ENCODE measurements around the gene CMA1.

Gene CMA1

DNA sequence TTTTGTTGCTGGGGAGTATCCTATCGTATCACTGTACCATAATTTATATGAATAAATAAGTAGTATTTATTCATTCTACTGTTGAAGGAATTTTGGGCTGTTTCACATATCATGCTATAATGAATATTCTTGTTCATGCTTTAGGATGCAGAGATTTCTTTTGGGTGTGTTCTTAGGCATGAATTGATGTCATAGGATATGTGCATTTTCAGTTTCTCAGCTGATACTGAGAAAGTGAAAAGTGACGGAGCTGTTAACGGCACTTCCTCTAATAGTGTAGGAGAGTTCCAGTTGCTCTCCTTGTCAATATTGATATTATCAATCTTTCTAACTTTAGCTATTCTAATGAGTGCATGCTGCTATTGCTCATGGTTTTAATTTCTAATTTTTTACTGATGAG, 42.3 kb downstream of the CMA1 start:
- no peak for DNase-seq (ENCODE audit: low read depth)

DNA sequence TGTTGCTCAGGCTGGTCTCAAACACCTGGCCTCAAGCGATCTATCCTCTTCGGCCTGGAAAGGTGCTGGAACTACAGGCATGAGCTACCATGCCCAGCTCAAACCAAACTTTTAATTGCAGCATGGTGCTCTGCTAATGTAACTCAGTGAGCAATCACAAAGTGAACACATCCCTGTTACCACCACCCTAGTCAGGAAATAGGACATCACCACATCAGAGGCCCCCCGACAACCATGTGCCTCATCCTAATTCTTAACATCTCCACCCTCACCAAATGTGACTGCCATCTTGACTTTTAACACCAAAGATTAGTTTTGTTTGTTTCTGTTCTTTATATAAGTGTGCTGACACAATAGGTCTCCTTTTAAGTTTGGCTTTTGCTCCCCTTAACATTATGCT, 42.7 kb downstream of the CMA1 start:
- DNase-seq (ENCODE audit: low read depth) = no peak

DNA sequence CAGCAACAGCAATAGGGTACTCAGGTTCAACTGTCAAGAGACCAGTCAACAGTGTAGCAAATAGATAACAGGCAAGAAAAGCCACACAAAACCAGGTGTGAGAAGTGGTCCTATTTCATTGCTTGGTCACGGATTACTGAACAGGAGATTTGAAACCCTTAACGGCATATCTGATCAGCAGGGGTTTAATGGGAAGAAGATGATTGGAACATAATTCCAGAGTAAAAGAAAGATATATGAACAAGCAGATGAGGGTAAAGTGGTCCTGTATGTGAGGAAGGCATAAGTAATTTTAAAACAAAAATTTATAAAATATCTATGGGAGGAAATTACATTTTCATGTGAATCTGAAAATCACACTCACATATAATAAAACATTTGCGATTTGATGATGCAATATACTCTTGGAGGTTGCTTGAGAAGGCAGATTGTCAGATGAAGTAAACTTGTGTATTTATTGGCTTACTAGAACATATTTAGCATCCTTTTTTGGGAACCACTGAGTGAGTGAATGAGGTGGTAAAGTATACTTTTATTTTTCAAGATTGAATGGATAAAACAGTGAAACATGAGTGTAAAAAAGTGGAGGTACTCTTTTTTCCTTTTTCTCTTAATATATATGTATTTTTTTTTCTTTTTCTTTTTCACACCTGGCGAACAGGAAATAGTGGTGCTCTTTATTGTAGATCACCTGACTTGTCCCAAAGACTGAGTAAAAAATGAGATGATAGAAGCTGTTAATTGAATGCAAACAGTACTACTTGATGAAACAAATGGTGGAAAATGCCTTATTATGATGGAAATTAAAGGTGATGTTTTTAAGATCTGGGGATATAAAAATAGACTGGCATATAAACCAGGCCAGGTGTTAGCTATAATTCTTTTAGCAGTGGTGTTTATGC, 43.9 kb downstream of the CMA1 start:
- DNase-seq (ENCODE audit: low read depth) = no peak

DNA sequence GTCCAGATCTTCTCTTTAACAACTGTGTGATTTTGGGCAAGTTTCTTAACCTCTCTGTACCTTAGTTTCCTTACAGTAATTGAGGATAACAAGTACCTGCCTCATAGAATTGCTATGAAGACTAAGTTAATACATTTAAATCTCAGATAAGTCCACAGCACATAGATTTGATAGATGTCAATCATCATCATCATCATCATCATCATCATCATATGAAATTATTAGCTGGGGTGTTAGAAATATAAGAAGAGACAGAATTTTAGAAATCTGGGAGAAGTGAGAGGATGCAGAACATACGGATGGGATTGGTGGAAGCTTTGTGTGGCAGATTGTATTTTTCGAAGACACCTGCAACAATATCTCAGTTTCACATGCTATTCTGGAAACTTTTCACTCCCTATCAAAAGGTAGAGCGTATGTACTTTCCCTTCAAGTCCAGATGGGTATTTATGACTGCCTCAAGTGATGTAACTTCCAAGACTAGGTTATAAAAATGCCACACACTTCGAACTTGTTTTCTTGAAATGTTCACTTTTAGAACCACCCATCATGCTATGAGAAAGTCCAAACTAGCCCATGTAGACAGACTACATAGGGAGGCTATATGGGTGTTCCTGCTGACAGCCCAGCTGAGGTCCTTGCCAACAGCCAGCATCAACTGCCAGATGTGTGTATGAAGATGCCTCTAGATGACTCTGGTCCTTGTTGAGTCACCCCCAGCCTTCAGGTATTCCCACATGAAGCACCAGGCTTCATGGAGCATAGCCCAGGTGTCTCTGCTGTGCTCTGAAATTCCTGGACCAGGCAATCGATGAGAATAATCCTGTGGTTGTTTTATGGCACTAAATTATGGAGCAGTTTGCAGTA, 44.8 kb downstream of the CMA1 start:
- DNase-seq (ENCODE audit: low read depth) = no peak

DNA sequence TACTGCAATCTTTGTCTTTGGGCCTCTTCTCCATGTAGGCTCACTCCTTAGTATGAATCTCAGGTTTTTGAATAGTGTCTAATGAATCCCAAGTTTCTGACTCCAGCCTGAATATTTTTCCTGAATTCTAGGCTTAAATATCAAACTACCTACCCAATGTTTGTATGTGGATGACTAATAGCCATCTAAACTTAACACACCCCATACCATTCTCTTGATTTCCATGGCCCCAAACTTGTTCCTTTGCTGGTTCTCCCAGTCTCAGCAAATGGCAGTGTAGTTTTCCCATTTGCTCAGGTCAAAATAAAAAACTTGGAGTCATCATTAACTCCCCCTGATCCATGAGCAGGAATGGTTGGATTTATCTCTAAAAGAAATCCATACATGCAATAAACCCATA, 46.7 kb downstream of the CMA1 start:
- DNase-seq (ENCODE audit: low read depth) = no peak

DNA sequence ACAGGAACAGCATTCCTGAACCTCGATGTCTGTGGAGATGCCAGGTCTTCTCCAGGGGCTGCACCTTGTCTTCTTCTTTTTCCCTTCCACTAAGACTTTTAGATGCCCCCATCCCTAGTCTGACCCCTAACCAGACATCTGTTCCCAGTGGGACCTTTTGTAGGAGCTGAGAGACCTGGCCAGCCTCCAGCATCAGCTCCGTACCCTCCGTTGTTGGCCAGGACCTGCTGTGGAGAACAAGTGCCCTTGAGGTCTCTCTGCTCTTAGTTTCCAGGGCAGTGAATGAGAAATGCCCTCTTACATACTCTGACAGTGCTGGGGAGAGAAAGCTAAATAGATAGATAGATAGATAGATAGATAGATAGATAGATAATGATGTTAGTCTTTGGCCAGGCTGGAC, 48.7 kb downstream of the CMA1 start:
- DNase-seq (ENCODE audit: low read depth) = no peak

DNA sequence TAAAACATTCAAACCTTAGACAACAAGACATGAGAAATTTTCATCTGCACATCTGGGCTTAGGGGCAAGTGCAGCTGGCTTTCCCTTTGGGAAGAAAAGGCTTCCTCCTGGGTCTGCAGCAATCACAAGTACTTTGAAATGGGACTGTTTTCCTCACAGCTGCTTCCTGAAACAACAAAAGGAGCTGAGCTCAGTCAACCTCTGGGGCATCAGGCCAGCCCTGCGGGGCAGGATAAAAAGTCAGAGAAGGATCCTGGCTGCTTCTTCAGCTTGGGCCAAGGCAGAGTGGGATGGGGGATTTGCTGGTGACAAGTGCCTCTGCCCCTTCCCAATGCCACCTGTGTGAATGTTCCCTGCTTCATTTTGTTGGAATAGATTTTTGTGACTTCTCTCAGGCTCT, 49.3 kb downstream of the CMA1 start:
- DNase-seq (ENCODE audit: low read depth) = no peak

DNA sequence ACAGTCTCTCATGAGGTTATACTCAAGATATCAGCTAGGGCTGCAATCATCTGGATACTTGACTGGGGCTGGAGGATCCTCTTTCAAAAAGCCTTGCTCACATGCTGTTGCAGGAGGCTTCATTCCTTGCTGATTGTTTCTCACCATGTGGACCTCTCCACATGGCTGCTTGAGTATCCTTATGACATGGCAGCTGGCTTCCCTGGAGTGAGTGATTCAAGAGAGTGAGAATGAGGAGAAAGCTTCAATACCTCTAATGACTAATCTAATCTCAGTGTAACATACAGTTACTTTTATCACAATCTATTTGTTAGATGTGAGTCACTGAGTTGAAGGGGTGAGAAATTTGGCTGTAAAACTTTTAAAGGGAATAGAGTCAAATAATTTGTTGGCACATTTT, 51.1 kb downstream of the CMA1 start:
- no peak for DNase-seq (ENCODE audit: low read depth)
